ENCODE results near the gene MAPK13.

The MAPK13 gene

GRCh38 chr6:36169023-36170007, 39.0 kb downstream of the MAPK13 start:
- no peak overlapping the region for H3K4me3 ChIP-seq (ENCODE audit: control insufficient read depth, low read depth, low read length)
- no peak for TF ChIP-seq CTCF (IDR thresholded peaks at IDR 0.05; ENCODE audit: control insufficient read depth, insufficient read depth, low read depth, low read length, missing control alignments)
- no peak for DNase-seq (ENCODE audit: low read depth)

- no peak for TF ChIP-seq CTCF (IDR thresholded peaks at IDR 0.05; ENCODE audit: control insufficient read depth, insufficient read depth, low read depth, low read length, missing control alignments)
- DNase-seq (ENCODE audit: low read depth): no peak
- no peak overlapping the region for H3K4me3 ChIP-seq (ENCODE audit: control insufficient read depth, low read depth, low read length)
These were observed 40.4 kb downstream of the MAPK13 start for GRCh38 chr6:36170704-36171103.

- no peak for DNase-seq (ENCODE audit: low read depth)
- no peak for TF ChIP-seq CTCF (IDR thresholded peaks at IDR 0.05; ENCODE audit: control insufficient read depth, insufficient read depth, low read depth, low read length, missing control alignments)
These were observed 41.3 kb downstream of the MAPK13 start for GRCh38 chr6:36171573-36171972.

GRCh38 chr6:36177166-36177565, 46.9 kb downstream of the MAPK13 start:
- H3K4me3 ChIP-seq (ENCODE audit: control insufficient read depth, low read depth, low read length): no peak overlapping the region
- no peak for DNase-seq (ENCODE audit: low read depth)
- no peak for TF ChIP-seq CTCF (IDR thresholded peaks at IDR 0.05; ENCODE audit: control insufficient read depth, insufficient read depth, low read depth, low read length, missing control alignments)

More at GRCh38 chr6:36171573-36171972, 41.3 kb downstream of the MAPK13 start:
- no peak overlapping the region for H3K4me3 ChIP-seq (ENCODE audit: control insufficient read depth, low read depth, low read length)

GRCh38 chr6:36178544-36178943, 48.2 kb downstream of the MAPK13 start:
- H3K4me3 ChIP-seq (ENCODE audit: control insufficient read depth, low read depth, low read length): no peak overlapping the region
- DNase-seq (ENCODE audit: low read depth): no peak
- no peak for TF ChIP-seq CTCF (IDR thresholded peaks at IDR 0.05; ENCODE audit: control insufficient read depth, insufficient read depth, low read depth, low read length, missing control alignments)

GRCh38 chr6:36180126-36180525, 49.8 kb downstream of the MAPK13 start:
- DNase-seq (ENCODE audit: low read depth): no peak
- no peak overlapping the region for H3K4me3 ChIP-seq (ENCODE audit: control insufficient read depth, low read depth, low read length)
- TF ChIP-seq CTCF (IDR thresholded peaks at IDR 0.05; ENCODE audit: control insufficient read depth, insufficient read depth, low read depth, low read length, missing control alignments): no peak
